Coronary artery (tissue), 2 donors: ENCODE data around the gene UVSSA.

ENCODE experiments used
- DNase-seq: peaks from one replicate; pipeline ENCODE4 v3.0.0-alpha.2; 2017; ENCODE audit warnings: low spot score
- H3K27ac ChIP-seq, 2 donors: fragments of 200-600 bp; sonication (generic); one replicate each; pipeline ENCODE4 v1.5.1; 2016 to 2019
- H3K4me3 ChIP-seq: fragments of 200-600 bp; sonication (generic); 2 replicates; pipeline ENCODE4 v1.5.1; 2016; ENCODE audit warnings: mild to moderate bottlenecking, moderate library complexity
- TF ChIP-seq, protein P1 (sequence below): fragments of 200-600 bp; sonication (generic); IDR thresholded peaks from one replicate; pipeline ENCODE4 v1.5.1; 2019; ENCODE audit warnings: antibody characterized with exemption

Gene UVSSA, protein sequence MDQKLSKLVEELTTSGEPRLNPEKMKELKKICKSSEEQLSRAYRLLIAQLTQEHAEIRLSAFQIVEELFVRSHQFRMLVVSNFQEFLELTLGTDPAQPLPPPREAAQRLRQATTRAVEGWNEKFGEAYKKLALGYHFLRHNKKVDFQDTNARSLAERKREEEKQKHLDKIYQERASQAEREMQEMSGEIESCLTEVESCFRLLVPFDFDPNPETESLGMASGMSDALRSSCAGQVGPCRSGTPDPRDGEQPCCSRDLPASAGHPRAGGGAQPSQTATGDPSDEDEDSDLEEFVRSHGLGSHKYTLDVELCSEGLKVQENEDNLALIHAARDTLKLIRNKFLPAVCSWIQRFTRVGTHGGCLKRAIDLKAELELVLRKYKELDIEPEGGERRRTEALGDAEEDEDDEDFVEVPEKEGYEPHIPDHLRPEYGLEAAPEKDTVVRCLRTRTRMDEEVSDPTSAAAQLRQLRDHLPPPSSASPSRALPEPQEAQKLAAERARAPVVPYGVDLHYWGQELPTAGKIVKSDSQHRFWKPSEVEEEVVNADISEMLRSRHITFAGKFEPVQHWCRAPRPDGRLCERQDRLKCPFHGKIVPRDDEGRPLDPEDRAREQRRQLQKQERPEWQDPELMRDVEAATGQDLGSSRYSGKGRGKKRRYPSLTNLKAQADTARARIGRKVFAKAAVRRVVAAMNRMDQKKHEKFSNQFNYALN

DNA sequence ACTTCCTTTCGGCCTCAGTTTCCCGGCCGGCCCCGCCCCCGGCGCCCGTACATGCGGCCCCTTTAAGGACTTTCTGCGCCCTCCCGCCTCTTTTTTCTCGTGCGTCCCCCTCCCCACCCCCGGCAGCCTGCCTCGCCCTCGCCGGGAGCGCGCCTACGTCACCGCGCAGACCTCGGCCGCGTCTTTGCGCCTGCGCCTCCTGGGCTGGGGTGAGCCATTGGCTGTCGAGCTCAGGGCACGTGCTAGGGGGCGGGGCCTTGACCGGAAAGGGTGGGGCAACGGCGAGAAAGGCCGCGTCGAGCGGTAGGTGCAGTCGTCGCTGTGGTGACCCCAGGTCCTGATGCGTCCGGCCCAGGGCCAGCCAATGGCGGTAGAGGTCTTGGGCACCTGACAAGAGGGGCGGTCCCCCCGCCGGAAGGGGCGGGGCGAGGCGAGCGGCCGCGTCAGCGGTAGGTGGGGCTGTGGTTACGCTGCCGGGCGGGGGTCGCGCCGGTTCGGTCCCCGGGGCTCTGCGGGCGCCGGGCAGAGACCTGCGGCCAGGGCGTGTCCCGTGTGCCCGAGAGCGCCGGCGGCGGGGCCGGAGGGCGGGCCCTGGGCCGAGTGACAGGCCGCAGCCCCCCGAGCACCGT is at the start of gene UVSSA:
UVSSA (plus strand) TSS at position 428 of the 629 bp plus-strand sequence. CDS start 884 bp downstream, outside the sequence.
- TF ChIP-seq, protein P1, sequence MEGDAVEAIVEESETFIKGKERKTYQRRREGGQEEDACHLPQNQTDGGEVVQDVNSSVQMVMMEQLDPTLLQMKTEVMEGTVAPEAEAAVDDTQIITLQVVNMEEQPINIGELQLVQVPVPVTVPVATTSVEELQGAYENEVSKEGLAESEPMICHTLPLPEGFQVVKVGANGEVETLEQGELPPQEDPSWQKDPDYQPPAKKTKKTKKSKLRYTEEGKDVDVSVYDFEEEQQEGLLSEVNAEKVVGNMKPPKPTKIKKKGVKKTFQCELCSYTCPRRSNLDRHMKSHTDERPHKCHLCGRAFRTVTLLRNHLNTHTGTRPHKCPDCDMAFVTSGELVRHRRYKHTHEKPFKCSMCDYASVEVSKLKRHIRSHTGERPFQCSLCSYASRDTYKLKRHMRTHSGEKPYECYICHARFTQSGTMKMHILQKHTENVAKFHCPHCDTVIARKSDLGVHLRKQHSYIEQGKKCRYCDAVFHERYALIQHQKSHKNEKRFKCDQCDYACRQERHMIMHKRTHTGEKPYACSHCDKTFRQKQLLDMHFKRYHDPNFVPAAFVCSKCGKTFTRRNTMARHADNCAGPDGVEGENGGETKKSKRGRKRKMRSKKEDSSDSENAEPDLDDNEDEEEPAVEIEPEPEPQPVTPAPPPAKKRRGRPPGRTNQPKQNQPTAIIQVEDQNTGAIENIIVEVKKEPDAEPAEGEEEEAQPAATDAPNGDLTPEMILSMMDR = no peak
- Histone ChIP-seq H3K27ac (peak within 1 kb of the TSS; percentile 94 to 100), H3K4me3 (peak within 1 kb of the TSS; percentile 95)
- peak; percentile 100 for DNase-seq

DNA sequence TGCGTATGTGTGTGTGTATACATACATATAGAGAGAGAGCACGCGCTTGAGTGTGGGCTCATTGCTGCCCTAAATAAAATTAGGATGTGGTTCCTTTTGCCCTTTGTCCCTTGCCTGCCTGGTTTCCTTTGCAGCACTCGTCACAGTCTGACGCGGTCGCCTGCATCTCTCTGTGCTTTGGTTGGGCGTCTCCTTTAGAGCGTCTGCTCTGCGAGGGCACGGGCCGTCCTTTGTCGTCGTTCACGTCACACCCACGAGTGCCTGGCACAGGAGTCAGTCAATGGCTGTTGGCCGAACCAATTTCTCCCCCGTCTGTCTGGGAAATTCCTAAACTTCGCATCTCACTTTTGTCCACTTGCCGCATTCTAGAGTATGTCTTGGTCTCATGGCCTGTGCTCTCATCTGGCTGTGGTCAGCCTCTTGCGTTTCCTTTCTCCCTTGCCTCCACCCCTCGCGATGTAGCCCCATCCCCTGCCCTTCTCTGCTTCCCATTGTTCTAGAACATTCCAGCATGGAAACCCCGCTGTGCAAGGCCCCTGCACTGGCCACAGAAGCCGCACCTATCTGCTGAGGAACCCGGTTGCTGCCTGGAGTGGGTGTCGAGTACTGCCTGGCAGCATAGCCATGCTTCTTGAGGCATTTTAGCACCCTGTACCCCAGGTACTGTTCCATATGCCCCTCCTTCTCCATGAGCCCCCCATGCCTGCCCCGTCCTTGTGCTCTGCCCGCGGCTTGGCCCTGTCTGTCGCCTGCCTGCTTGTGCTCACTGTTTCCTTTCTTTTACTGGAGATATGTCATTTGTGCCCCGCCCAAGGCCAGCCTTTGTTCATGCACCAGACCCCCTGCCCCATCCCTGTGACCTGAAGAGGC is 49.3 kb upstream of the UVSSA start:
- no peak overlapping the region for H3K4me3 ChIP-seq
- DNase-seq = no peak
- TF ChIP-seq, protein P1 = no peak
- H3K27ac ChIP-seq = no peak overlapping the region

DNA sequence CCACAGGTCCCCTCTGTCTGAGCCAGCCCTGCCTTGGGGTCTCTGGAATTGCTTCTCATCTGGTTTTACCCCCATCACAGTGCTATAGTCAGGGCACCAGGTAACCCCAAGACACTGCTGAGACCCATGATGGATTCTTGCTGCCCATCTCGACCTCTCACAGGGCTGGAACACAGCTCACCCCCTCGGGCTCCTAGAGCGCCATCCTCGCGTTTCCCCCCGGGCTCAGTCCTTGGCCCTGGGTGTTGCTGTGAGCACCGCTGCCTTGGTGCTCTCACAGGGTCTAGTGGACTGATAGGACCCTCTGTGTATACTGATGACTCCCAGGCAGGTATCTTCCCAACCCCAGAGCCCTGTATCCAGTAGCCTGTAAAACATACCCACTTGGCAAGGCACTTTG is 48.5 kb upstream of the UVSSA start:
- Histone ChIP-seq H3K4me3 (no peak overlapping the region), H3K27ac (no peak overlapping the region)
- no peak for DNase-seq
- TF ChIP-seq, protein P1 = no peak

DNA sequence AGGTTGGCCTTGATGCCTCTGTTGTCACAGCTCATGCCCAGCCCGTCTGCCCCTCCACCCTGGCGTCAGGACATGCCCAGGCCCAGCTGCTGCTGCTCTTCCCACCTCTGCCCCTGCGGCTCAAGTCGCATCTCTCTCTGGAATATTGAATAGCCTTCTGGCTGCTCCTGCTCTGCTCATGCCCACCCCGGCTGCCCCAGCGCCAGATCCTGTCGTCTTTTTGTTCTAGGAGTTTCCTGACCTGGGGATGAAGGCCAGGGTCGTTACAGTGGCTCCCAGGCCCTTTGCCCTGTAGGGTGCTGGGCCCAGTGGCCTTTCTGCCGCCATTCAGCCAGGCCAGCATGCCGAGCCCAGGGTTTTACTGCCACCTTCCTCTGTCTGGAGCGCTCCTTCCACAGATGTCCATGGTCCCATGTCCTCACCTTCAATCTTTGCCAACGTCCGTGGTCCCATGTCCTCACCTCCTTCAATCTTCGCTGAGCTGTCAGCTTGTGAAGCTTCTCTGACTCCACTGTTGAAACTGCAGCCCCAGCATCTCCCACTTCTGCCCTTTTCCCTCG is 47.6 kb upstream of the UVSSA start:
- no peak overlapping the region for H3K27ac ChIP-seq
- TF ChIP-seq, protein P1 = no peak
- no peak for DNase-seq
- no peak overlapping the region for H3K4me3 ChIP-seq

DNA sequence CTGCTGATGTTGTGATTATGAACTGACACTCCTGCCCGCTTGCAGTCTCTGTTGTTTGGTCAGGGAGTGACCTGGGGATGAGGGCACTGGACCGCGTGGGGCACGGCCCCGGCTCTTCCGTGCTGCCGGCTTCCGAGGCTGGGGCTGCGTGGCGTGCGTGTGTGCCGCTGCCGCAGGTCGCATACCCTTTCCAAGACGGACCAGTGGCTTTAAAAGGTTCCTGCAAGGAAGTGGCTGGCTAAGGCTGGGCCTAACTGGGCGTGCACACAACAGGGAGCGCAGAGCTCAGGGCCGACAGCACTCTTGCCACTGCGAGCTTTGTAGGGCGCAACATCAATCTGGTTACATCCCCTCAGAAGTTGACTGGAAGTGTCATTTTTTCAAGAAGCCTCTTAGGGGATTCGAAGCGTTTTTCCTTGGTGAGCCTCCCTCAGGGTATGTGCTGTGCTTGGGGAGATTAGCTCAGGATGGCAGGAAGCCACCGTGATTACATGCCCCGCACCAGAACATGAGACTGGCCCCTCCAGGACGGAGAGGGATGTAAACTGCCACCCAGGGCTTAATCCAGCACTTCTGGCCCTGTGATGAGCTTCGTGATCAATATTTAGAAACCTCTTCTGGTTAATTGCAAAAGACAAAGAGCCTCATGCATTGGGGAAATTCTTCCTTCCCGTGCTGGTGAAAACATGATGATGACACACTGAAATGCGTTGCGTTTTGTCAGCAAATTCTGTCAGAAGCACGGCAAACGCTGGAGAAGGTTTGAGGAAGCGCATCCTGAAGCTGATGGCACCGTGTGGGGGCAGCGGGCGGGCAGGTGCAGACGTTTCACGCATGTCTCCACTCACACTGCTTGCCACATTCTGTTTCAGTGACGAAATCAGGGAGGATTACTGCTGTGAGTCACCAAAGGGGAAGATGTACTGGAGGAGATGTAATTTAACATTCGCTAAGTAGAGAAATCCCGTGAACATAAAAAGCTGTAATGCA is 46.2 kb upstream of the UVSSA start:
- no peak for DNase-seq
- TF ChIP-seq, protein P1 = no peak
- peak overlapping the region in 1 of 2 donors; percentile 72 for H3K27ac ChIP-seq
- H3K4me3 ChIP-seq = no peak overlapping the region
